Stimulated activated CD4-positive, alpha-beta T cell treated with anti-CD3 and anti-CD28 coated beads, Interleukin-4, amount 100 ng/mL, for 24 hours (primary cell): ENCODE results near the gene FBN2.
"Not testable (repeated sequence)": the region's sequence is repeated elsewhere in the genome, so short reads cannot be mapped to it uniquely, and the experiment has no call there.

Source experiments
- DNase-seq: peaks from one replicate; pipeline ENCODE4 v3.0.0-alpha.2; 2020

The FBN2 gene

DNA sequence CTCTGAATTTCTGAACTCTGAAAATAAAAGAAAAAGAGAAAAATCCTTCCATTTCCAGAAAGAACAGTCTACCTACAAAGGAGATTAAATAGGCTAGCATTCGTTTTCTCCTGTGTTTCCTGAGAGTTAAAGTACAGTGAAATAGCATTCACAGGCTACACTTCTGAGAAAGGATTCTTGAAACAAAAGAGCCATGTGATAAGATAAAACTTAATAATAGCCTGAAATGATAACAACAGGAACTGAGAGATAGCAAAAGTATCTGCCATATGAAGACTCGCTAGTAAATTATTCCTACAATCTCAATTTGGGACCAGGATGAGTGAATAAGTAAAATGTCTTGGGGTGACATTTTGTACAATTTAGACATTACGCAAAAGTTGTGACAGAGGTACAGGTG, 62.4 kb downstream of the FBN2 start:
- DNase-seq = no peak

- no peak for DNase-seq
These were observed 65.1 kb downstream of the FBN2 start for GRCh38 chr5:128472919-128473318.

DNA sequence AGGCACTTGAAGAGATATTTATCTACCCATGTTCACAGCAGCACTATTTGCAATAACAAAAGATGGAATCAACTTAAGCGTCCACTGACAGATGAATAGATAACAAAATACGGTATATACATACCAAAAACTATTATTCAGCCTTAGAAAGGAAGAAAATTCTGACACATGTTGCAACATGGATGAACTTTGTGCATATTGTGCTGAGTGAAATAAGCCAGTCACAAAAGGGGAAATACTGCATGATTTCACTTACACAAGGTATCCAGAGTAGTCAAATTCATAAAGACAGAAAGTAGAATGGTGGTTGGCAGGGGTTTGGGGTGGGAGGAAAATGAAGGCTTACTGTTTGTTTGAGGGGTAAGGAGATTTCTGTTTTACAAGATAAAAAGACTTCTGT, 66.0 kb downstream of the FBN2 start:
- no peak for DNase-seq

DNA sequence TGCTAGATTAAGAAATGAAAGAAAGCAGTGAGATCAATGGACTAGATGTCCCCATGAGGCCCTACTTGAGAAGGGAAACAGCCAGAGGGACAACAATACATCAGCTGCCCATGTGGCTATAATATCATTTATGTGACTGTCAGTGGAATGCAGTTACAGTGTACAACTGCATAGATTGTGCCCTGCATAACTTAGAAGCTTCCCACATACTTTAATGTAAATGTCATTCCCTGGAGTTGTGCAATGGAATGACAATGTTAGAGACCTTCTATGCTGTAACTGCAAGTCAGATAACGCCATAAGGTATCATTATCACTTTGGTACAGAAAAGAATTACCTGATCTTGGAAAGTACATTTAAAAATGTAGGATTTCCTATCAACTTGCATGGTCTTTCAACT, 67.4 kb downstream of the FBN2 start:
- no peak for DNase-seq

GRCh38 chr5:128469912-128470311, 68.1 kb downstream of the FBN2 start:
- no peak for DNase-seq

DNA sequence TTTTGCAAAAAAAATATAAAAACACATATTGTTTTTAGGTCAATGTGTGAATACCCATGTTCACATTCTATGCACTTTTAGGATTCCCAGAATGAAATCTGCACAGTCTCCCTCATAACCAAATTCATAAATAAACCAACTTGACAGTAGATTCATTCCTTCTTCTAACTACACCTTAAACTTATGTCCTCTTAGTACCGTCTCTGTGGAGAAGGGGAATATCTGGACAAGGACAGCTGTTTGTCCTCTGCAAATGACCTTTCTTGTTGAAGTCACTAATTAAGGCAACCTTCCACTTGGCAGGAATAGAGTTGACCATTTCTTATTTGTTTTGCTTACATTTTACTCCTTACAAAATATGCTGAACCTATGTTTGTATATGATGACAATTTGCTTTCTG, 71.1 kb downstream of the FBN2 start:
- no peak for DNase-seq

DNA sequence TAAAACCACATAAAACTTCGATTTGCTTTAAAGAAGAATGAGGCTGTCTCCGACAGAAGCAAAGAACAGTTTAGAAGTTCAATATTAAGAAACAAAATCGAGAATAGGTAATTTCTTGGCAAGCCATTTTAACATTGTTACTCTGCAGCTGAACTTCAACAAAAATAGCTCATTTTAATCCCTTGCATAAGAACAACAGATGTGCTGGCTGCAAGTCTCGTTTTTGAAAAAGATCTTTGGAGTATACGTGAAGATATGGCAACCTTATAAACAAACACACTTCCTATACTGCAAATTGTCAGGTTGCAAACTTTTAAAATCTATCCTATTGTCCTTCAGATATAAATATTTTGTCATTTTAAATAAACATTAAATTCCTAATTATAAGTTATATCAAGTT, 71.5 kb downstream of the FBN2 start:
- no peak for DNase-seq

DNA sequence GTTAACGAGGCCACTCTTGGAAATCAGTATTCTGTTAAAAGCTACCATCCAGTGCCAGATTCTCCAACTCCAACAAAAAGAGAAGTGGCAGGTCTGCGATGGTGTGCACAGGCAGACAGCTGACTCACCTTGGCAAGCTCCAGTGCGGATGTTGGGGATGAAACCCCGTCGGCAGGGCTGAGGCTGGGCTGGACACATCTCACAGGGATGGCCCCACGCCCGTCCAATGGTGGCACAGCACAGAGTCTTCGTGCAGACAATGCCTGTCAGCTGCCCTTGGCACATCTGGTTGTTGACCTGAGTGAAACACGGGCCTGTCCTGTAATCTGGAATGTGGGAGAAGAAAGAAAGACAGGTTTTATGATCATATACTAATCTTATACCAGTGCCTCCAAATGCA, 73.4 kb downstream of the FBN2 start:
- no peak for DNase-seq

- DNase-seq = no peak
These were observed 75.7 kb downstream of the FBN2 start for GRCh38 chr5:128462330-128462729.

GRCh38 chr5:128457147-128457915, 80.7 kb downstream of the FBN2 start:
- not testable (repeated sequence) for DNase-seq

DNA sequence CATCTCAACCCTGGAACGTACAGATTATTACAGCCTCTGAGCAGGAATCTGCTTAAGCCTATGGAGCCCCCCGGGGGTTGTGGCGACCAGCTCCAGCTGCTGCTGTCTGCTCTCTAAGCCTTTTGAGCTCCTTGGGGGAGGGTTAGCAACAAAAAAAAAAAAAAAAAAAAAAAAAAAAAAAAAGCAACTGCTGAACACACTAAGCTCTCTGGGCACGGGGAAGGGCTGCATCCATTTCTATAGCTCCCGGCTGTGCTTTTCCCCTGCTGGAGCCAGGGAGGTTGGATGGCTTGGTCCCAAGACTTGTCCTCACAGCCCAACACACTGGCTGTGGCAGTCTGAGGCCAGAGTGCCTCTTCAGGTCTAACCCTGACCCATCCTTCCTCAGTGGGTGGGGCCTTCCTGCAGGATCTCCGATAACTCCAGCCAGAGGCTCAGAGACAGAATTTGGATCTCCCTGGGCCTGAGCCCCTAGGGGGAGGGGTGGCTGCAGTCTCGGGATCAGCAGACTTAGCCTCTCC, 82.1 kb downstream of the FBN2 start:
- DNase-seq = no peak

DNA sequence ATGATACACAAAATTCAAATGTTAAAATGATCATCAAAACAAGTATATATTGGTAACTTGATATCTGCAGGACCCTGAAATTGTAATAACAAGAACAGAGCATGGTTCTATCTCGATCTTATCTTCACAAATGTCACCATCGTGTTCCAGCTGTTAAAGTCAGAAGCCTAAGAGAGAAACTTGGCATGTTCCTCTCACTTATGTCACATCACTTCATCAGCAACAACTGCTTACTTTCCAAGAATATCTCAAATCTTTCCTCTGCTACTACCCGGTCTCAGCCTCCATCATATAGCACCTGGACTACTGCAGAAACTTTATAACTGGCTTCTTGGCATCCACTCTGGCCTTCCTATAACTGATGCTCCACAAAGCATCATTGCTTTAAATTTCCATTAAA, 84.9 kb downstream of the FBN2 start:
- DNase-seq = no peak

- DNase-seq = not testable (repeated sequence)
These were observed 90.8 kb downstream of the FBN2 start for GRCh38 chr5:128447224-128447623.

- DNase-seq = no peak
These were observed 96.1 kb downstream of the FBN2 start for GRCh38 chr5:128441941-128442350.

DNA sequence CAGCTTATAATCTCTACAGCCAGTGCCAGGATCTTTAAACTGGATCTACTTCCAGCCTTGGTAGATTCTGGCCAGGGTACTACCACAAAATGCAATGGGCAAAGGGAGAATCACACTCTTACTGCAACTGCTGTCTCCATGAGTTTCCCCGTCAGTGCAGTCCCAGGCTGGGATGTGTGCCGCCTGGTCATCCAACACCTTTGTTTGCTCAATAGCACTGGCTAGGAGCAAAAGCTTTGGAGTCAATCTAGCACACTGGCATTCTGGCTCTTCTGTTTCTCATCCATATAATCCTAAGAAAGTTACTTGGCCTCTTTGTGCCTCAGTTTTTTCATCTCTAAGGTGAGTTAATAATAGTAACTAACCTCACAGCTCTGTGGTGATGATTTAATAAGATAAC, 96.9 kb downstream of the FBN2 start:
- DNase-seq = no peak

DNA sequence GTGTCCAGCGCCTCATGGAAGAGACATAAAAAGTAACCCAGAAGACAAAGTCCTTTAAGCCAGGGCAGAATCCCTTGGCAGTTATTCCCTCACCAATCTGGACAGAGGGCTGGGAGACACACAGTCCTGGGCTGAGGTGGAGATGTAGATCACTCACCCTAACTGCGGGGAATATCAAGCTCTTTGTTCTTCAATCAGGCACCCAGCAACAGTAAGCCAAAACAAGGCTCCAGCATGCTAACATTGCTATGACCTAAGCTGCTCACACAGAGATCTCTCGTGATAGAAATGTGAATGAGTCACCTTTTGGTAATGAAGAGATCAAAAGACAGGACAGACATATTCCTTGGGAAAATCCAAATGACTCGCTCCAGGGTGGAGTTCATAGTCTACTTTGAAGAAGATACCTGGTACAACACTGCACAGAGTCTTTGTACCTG, 101.3 kb downstream of the FBN2 start:
- no peak for DNase-seq

- no peak for DNase-seq
These were observed 102.2 kb downstream of the FBN2 start for GRCh38 chr5:128435861-128436260.

DNA sequence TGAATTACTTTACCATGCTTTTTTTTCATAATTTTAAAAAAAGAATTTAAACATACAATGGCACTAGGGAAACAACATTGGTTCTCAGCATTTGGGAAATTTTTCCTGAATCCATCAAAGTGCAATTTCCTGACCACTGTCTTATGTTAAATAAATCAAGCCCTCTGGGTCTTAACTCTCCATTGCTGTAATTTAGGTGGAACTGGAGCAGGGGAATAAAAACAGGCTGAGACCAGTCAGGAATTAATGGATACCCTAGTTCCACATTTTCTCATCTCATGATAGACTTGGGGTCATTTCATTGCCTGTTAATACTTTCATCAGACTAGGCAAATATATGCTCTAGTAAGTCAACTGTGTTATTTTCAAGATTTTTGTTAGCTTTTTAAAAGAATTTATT, 103.1 kb downstream of the FBN2 start:
- DNase-seq = no peak

GRCh38 chr5:128432913-128433440, 105.1 kb downstream of the FBN2 start:
- DNase-seq = no peak

- no peak for DNase-seq
These were observed 110.1 kb downstream of the FBN2 start for GRCh38 chr5:128427921-128428320.

- DNase-seq = no peak
These were observed 111.9 kb downstream of the FBN2 start for GRCh38 chr5:128426090-128426534.

DNA sequence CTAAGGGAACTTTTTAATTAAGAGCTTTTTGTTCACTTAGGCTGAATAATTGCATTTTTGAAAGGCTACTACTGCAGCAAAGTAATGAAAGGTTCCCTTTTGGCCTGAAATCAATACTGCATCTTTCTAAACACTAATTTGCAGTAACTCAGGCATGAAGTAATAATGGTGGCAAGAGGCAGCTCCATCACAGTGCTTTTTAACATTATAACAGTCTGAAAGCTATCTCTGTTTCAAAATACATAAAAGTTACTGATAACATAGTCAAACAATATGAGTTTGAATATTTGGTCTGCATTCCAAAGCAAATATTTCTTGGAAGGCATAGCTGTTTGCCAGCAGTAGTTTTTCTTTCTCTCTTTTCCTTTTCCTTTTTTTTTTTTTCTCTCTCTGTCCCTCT, 113.4 kb downstream of the FBN2 start:
- no peak for DNase-seq

- DNase-seq = no peak
These were observed 115.4 kb downstream of the FBN2 start for GRCh38 chr5:128422612-128423011.

DNA sequence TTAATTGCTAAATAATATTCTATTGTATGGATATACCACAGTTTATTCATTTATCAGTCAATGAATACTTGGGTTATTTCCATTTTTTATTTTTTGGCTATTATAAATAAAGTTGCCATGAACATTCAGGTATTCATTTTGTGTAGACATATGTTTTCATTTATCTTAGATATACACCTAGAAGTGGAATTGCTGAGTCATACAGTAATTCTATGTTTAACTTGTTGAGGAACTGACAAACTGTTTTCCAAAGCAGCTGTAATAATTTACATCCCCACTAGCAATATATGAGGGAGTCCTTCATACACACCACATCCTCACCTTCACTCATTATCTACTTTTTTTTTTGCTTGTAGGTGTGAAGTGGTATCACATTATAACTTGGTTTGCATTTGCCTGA, 123.6 kb downstream of the FBN2 start:
- no peak for DNase-seq

DNA sequence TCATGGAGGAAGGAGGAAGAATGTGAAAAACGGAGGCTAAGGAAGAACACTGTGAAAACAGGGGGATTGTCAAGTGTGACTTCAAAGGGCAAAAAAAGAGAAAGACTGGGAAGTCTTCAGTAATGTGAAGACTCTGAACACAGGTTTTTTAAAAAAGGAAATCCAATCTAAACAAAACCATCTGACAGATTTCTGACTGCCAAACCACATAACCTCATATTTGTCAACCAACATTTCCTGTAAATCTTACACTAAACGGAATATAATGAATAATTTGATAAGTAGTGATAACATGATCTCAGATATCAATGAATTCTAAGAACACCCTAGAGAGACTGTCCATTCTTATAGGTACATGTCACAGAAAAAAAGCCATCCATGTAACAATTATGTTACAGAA, 124.7 kb downstream of the FBN2 start:
- no peak for DNase-seq
